ENCODE data around the gene PTN. TPM values are rescaled to one million over a fixed set of nuclear protein-coding genes. Genes with fewer than 3 reads are reported as not detected.

Gene PTN
- total and polyA plus RNA-seq, 2 of the 13 experiments (the other 11 are each of a cell fraction or from before 2014, with no cell fraction given), result not detected

GRCh38 chr7:137276189-137276588 lies 67.3 kb downstream of the PTN start (continued):
- TF ChIP-seq, protein P1, sequence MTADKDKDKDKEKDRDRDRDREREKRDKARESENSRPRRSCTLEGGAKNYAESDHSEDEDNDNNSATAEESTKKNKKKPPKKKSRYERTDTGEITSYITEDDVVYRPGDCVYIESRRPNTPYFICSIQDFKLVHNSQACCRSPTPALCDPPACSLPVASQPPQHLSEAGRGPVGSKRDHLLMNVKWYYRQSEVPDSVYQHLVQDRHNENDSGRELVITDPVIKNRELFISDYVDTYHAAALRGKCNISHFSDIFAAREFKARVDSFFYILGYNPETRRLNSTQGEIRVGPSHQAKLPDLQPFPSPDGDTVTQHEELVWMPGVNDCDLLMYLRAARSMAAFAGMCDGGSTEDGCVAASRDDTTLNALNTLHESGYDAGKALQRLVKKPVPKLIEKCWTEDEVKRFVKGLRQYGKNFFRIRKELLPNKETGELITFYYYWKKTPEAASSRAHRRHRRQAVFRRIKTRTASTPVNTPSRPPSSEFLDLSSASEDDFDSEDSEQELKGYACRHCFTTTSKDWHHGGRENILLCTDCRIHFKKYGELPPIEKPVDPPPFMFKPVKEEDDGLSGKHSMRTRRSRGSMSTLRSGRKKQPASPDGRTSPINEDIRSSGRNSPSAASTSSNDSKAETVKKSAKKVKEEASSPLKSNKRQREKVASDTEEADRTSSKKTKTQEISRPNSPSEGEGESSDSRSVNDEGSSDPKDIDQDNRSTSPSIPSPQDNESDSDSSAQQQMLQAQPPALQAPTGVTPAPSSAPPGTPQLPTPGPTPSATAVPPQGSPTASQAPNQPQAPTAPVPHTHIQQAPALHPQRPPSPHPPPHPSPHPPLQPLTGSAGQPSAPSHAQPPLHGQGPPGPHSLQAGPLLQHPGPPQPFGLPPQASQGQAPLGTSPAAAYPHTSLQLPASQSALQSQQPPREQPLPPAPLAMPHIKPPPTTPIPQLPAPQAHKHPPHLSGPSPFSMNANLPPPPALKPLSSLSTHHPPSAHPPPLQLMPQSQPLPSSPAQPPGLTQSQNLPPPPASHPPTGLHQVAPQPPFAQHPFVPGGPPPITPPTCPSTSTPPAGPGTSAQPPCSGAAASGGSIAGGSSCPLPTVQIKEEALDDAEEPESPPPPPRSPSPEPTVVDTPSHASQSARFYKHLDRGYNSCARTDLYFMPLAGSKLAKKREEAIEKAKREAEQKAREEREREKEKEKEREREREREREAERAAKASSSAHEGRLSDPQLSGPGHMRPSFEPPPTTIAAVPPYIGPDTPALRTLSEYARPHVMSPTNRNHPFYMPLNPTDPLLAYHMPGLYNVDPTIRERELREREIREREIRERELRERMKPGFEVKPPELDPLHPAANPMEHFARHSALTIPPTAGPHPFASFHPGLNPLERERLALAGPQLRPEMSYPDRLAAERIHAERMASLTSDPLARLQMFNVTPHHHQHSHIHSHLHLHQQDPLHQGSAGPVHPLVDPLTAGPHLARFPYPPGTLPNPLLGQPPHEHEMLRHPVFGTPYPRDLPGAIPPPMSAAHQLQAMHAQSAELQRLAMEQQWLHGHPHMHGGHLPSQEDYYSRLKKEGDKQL (CRISPR knock-in tag; IDR thresholded peaks at IDR 0.05; ENCODE audit: low read depth), result no peak
- TF ChIP-seq ZNF367 (CRISPR knock-in tag; IDR thresholded peaks at IDR 0.05; ENCODE audit: borderline replicate concordance) (no peak), EZH2 (conservative IDR thresholded peaks at IDR 0.05; ENCODE audit: low read depth, low read length) (no peak), ZFP36L2 (CRISPR knock-in tag; IDR thresholded peaks at IDR 0.05) (no peak)

- CTCF ChIA-PET (ENCODE audit: low intra/inter-chr PET ratio, low total read pairs), result no interaction called here
- in situ Hi-C loops (cut with HindIII; ENCODE audit: extremely low pct_ligation_motif_present, low pct_unique_long_range_greater_than_20kb), result no loop called here
Measured at GRCh38 chr7:137272249-137272648, 71.3 kb downstream of the PTN start.

More at GRCh38 chr7:137272249-137272648, 71.3 kb downstream of the PTN start:
- no peak for DNase-seq (ENCODE audit: low spot score)
- Histone ChIP-seq H3K9me3 (ENCODE audit: low read length) (no peaks in the 10 kb centered on the region), H3K27me3 (ENCODE audit: control insufficient read depth in 1 of 2, insufficient read depth in 2 of 2, low read length in 2 of 2) (no peaks in the 10 kb centered on the region), H3K9ac (ENCODE audit: insufficient read depth, low read depth, low read length) (no peak overlapping the region), H3K27ac (ENCODE audit: extremely low read length, insufficient read depth, low read length) (no peak overlapping the region), H2AFZ (ENCODE audit: low read length) (no peak overlapping the region), H3K4me1 (ENCODE audit: insufficient read depth, low read length) (no peaks in the 10 kb centered on the region), H4K20me1 (ENCODE audit: insufficient read depth, low read length) (no peaks in the 10 kb centered on the region), H3K79me2 (ENCODE audit: insufficient read depth, low read length) (no peaks in the 10 kb centered on the region), H3K4me3 (replicated peaks in 1 of 3; ENCODE audit: insufficient read depth in 1 of 3, low read depth in 2 of 3, low read length in 3 of 3) (no peak overlapping the region), H3K36me3 (replicated peaks in 1 of 2; ENCODE audit: control insufficient read depth in 1 of 2, insufficient read depth in 2 of 2, low read length in 2 of 2) (no peaks in the 10 kb centered on the region), H3K4me2 (ENCODE audit: low read depth, low read length) (no peak overlapping the region)
- WGBS (ENCODE audit: low lambda C conversion rate), result 11% methylated on average over 5 of the region's 5 CpGs
- intact Hi-C loops (cut with micrococcal nuclease; ENCODE audit: unreplicated experiment), result no loop called here
- no peak for ATAC-seq
- BruUV-seq (replicated peaks), result no TSS peak
- TF ChIP-seq, protein P2, sequence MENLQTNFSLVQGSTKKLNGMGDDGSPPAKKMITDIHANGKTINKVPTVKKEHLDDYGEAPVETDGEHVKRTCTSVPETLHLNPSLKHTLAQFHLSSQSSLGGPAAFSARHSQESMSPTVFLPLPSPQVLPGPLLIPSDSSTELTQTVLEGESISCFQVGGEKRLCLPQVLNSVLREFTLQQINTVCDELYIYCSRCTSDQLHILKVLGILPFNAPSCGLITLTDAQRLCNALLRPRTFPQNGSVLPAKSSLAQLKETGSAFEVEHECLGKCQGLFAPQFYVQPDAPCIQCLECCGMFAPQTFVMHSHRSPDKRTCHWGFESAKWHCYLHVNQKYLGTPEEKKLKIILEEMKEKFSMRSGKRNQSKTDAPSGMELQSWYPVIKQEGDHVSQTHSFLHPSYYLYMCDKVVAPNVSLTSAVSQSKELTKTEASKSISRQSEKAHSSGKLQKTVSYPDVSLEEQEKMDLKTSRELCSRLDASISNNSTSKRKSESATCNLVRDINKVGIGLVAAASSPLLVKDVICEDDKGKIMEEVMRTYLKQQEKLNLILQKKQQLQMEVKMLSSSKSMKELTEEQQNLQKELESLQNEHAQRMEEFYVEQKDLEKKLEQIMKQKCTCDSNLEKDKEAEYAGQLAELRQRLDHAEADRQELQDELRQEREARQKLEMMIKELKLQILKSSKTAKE (CRISPR knock-in tag; IDR thresholded peaks at IDR 0.05; ENCODE audit: borderline replicate concordance), result no peak
- TF ChIP-seq PHF8 (CRISPR knock-in tag; IDR thresholded peaks at IDR 0.05), result no peak
- TF ChIP-seq KLF13 (CRISPR knock-in tag; IDR thresholded peaks at IDR 0.05), result no peak
- no peak for TF ChIP-seq HDAC1 (CRISPR knock-in tag; IDR thresholded peaks at IDR 0.05)
- no peak for TF ChIP-seq AHR (CRISPR knock-in tag; IDR thresholded peaks at IDR 0.05)
- no peak for TF ChIP-seq ZNF879 (CRISPR knock-in tag; IDR thresholded peaks at IDR 0.05)
- no peak for FAIRE-seq
- POLR2A ChIA-PET, result no interaction called here

Measured in HepG2 (cell line).